Measurements from ENCODE around the gene CECR2.

GRCh38 chr22:17407643-17408042 lies 38.4 kb downstream of the CECR2 start:
- no peak for TF ChIP-seq CTCF (conservative IDR thresholded peaks at IDR 0.05; ENCODE audit: low read depth, low read length)
- TF ChIP-seq EZH2phosphoT487 (IDR thresholded peaks at IDR 0.05; ENCODE audit: borderline replicate concordance, low read length), result no peak
